ENCODE measurements around the gene IGSF3.
"Not testable (repeated sequence)": the region's sequence is repeated elsewhere in the genome, so short reads cannot be mapped to it uniquely, and the experiment has no call there.

The IGSF3 gene

GRCh38 chr1:116568662-116569380, 98.7 kb downstream of the IGSF3 start:
- no peaks in the 10 kb centered on the region for H3K79me2 ChIP-seq
- H3K4me1 ChIP-seq, result peaks cover 3% of the 10 kb centered on the region
- no peak overlapping the region for H3K27ac ChIP-seq
- no peak for TF ChIP-seq CTCF (IDR thresholded peaks at IDR 0.05)
- no peak overlapping the region for H3K4me3 ChIP-seq (ENCODE audit: low read depth, low read length)
- H3K9ac ChIP-seq, result no peak overlapping the region
- no peak overlapping the region for H2AFZ ChIP-seq
- H3K27me3 ChIP-seq (ENCODE audit: control insufficient read depth, insufficient read depth, low read length), result no peaks in the 10 kb centered on the region
- no peak overlapping the region for H3K4me2 ChIP-seq (ENCODE audit: low read length)
- no peaks in the 10 kb centered on the region for H3K9me3 ChIP-seq (ENCODE audit: control insufficient read depth, low read length)
- no peaks in the 10 kb centered on the region for H3K36me3 ChIP-seq (ENCODE audit: control insufficient read depth, insufficient read depth, low read length)

GRCh38 chr1:116567790-116568661, 99.5 kb downstream of the IGSF3 start:
- H3K4me1 ChIP-seq, result peaks cover 3% of the 10 kb centered on the region
- no peak overlapping the region for H3K4me3 ChIP-seq (ENCODE audit: low read depth, low read length)

GRCh38 chr1:116565222-116565621, 102.3 kb downstream of the IGSF3 start:
- no peak for TF ChIP-seq CTCF (IDR thresholded peaks at IDR 0.05)

More at GRCh38 chr1:116567790-116568661, 99.5 kb downstream of the IGSF3 start:
- Histone ChIP-seq H3K27me3 (ENCODE audit: control insufficient read depth, insufficient read depth, low read length) (no peaks in the 10 kb centered on the region), H3K27ac (no peak overlapping the region), H3K4me2 (ENCODE audit: low read length) (no peak overlapping the region), H3K9ac (no peak overlapping the region), H3K79me2 (no peaks in the 10 kb centered on the region), H3K36me3 (ENCODE audit: control insufficient read depth, insufficient read depth, low read length) (no peaks in the 10 kb centered on the region), H3K9me3 (ENCODE audit: control insufficient read depth, low read length) (no peaks in the 10 kb centered on the region), H2AFZ (no peak overlapping the region)
- no peak for TF ChIP-seq CTCF (IDR thresholded peaks at IDR 0.05)

GRCh38 chr1:116564426-116564825, 103.1 kb downstream of the IGSF3 start:
- no peak overlapping the region for H3K9ac ChIP-seq
- no peaks in the 10 kb centered on the region for H3K27me3 ChIP-seq (ENCODE audit: control insufficient read depth, insufficient read depth, low read length)
- H3K4me2 ChIP-seq (ENCODE audit: low read length), result no peak overlapping the region
- H2AFZ ChIP-seq, result no peak overlapping the region
- H3K79me2 ChIP-seq, result no peaks in the 10 kb centered on the region
- no peaks in the 10 kb centered on the region for H3K36me3 ChIP-seq (ENCODE audit: control insufficient read depth, insufficient read depth, low read length)
- H3K4me1 ChIP-seq, result no peaks in the 10 kb centered on the region
- H3K27ac ChIP-seq, result no peak overlapping the region
- TF ChIP-seq CTCF (IDR thresholded peaks at IDR 0.05), result no peak
- no peak overlapping the region for H3K4me3 ChIP-seq (ENCODE audit: low read depth, low read length)
- H3K9me3 ChIP-seq (ENCODE audit: control insufficient read depth, low read length), result no peaks in the 10 kb centered on the region

More at GRCh38 chr1:116565222-116565621, 102.3 kb downstream of the IGSF3 start:
- Histone ChIP-seq H3K27me3 (ENCODE audit: control insufficient read depth, insufficient read depth, low read length) (no peaks in the 10 kb centered on the region), H3K36me3 (ENCODE audit: control insufficient read depth, insufficient read depth, low read length) (no peaks in the 10 kb centered on the region), H3K9me3 (ENCODE audit: control insufficient read depth, low read length) (no peaks in the 10 kb centered on the region), H3K4me3 (ENCODE audit: low read depth, low read length) (no peak overlapping the region), H3K4me2 (ENCODE audit: low read length) (no peak overlapping the region), H2AFZ (no peak overlapping the region), H3K4me1 (no peaks in the 10 kb centered on the region), H3K79me2 (no peaks in the 10 kb centered on the region), H3K27ac (no peak overlapping the region), H3K9ac (no peak overlapping the region)

- H3K79me2 ChIP-seq; H3K27me3 ChIP-seq (ENCODE audit: control insufficient read depth, insufficient read depth, low read length); H3K4me1 ChIP-seq: not testable (repeated sequence)
Measured at GRCh38 chr1:116562465-116562864, 105.1 kb downstream of the IGSF3 start.

More at GRCh38 chr1:116562465-116562864, 105.1 kb downstream of the IGSF3 start:
- not testable (repeated sequence) for H3K9ac ChIP-seq; H3K4me3 ChIP-seq (ENCODE audit: low read depth, low read length); H3K4me2 ChIP-seq (ENCODE audit: low read length); H3K36me3 ChIP-seq (ENCODE audit: control insufficient read depth, insufficient read depth, low read length); H3K27ac ChIP-seq; H3K9me3 ChIP-seq (ENCODE audit: control insufficient read depth, low read length); H2AFZ ChIP-seq
